GM19035 (cell line): ENCODE measurements around the gene NR2E3.
"Not testable (repeated sequence)": the region's sequence is repeated elsewhere in the genome, so short reads cannot be mapped to it uniquely, and the experiment has no call there.

ENCODE experiments used
- ATAC-seq: cut with Tn5 transposase; IDR thresholded peaks from one replicate; pipeline ENCODE4 v1.9.1; 2021; ENCODE audit not compliant: unreplicated experiment

NR2E3 gene

GRCh38 chr15:71813723-71814470, 3.5 kb downstream of the NR2E3 start:
- ATAC-seq = no peak

GRCh38 chr15:71815301-71815700, 4.9 kb downstream of the NR2E3 start:
- ATAC-seq = no peak

GRCh38 chr15:71817351-71817750, 7.0 kb downstream of the NR2E3 start:
- ATAC-seq = no peak

GRCh38 chr15:71820127-71820526, 9.8 kb downstream of the NR2E3 start:
- no peak for ATAC-seq

- ATAC-seq = no peak
Measured at GRCh38 chr15:71821547-71822129, 11.3 kb downstream of the NR2E3 start.

GRCh38 chr15:71822890-71823630, 12.7 kb downstream of the NR2E3 start:
- ATAC-seq = no peak

GRCh38 chr15:71823801-71824200, 13.4 kb downstream of the NR2E3 start:
- no peak for ATAC-seq

- no peak for ATAC-seq
Measured at GRCh38 chr15:71825021-71825730, 14.8 kb downstream of the NR2E3 start.

- no peak for ATAC-seq
Measured at GRCh38 chr15:71826196-71826595, 15.8 kb downstream of the NR2E3 start.

- no peak for ATAC-seq
Measured at GRCh38 chr15:71830981-71831380, 20.6 kb downstream of the NR2E3 start.

- ATAC-seq = no peak
Measured at GRCh38 chr15:71841563-71841962, 31.2 kb downstream of the NR2E3 start.

GRCh38 chr15:71844916-71845315, 34.6 kb downstream of the NR2E3 start:
- no peak for ATAC-seq

- no peak for ATAC-seq
Measured at GRCh38 chr15:71853543-71853942, 43.2 kb downstream of the NR2E3 start.

GRCh38 chr15:71858232-71858631, 47.9 kb downstream of the NR2E3 start:
- ATAC-seq = not testable (repeated sequence)
